Breast epithelium (tissue), 3 donors: ENCODE data around the gene SPACA7.

Source experiments
- POLR2A ChIP-seq: fragments of 450-650 bp; IDR thresholded peaks from one replicate; pipeline ENCODE4 v1.6.1; 2016; ENCODE audit warnings: antibody characterized with exemption, mild to moderate bottlenecking, moderate library complexity
- TF ChIP-seq, protein P1 (sequence below), 3 donors: fragments of 450-650 bp; IDR thresholded peaks; one replicate each; pipeline ENCODE4 v1.5.1; 2016 to 2017; ENCODE audit warnings: antibody characterized with exemption in 3 of 3, mild to moderate bottlenecking in 3 of 3, moderate library complexity in 3 of 3

DNA sequence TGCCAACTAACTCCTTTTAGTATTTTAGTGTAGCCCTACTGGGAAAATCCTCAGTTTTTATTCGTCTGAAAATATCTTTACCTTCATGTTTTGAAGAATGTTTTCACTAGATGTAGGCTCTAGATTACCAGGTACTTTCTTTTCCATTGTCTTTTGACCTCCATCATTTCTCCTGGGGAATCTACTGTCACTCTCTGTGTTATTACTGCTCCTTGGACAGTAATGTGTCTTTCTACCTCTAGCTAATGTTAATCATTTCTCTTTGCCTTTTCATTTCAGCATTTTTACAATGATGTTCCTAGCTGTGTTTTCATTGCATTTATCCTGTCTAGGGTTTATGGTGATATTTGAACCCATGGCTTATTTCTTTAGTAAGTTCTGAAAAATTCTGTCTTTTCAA, 61.9 kb downstream of the SPACA7 start:
- TF ChIP-seq, protein P1, sequence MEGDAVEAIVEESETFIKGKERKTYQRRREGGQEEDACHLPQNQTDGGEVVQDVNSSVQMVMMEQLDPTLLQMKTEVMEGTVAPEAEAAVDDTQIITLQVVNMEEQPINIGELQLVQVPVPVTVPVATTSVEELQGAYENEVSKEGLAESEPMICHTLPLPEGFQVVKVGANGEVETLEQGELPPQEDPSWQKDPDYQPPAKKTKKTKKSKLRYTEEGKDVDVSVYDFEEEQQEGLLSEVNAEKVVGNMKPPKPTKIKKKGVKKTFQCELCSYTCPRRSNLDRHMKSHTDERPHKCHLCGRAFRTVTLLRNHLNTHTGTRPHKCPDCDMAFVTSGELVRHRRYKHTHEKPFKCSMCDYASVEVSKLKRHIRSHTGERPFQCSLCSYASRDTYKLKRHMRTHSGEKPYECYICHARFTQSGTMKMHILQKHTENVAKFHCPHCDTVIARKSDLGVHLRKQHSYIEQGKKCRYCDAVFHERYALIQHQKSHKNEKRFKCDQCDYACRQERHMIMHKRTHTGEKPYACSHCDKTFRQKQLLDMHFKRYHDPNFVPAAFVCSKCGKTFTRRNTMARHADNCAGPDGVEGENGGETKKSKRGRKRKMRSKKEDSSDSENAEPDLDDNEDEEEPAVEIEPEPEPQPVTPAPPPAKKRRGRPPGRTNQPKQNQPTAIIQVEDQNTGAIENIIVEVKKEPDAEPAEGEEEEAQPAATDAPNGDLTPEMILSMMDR (IDR thresholded peaks at IDR 0.05), result no peak
- no peak for TF ChIP-seq POLR2A
